Vagina (tissue), 2 donors: ENCODE results near the gene KRTAP10-7. TPM values are rescaled to one million over a fixed set of nuclear protein-coding genes. Genes with fewer than 3 reads are reported as not detected.
"Not testable (repeated sequence)": the region's sequence is repeated elsewhere in the genome, so short reads cannot be mapped to it uniquely, and the experiment has no call there.

ENCODE experiments used
- DNase-seq, 2 donors: peaks; one replicate each; pipeline ENCODE4 v3.0.0-alpha.2; 2017; ENCODE audit errors: extremely low spot score in 2 of 2
- H3K27ac ChIP-seq: fragments of 200-600 bp; sonication (generic); one replicate; pipeline ENCODE4 v1.5.1; 2019
- H3K27me3 ChIP-seq: fragments of 200-600 bp; sonication (generic); one replicate; pipeline ENCODE4 v1.5.1; 2019
- H3K36me3 ChIP-seq, 2 donors: fragments of 200-600 bp; sonication (generic); one replicate each; pipeline ENCODE4 v1.5.1; 2017 to 2019
- H3K4me1 ChIP-seq: fragments of 200-600 bp; sonication (generic); one replicate; pipeline ENCODE4 v1.5.1; 2019
- H3K4me3 ChIP-seq, 2 donors: fragments of 200-600 bp; sonication (generic); 1 replicate in 1 of 2; 2 replicates in 1 of 2; pipeline ENCODE4 v1.5.1; 2016 to 2019
- H3K9me3 ChIP-seq: fragments of 200-600 bp; sonication (generic); one replicate; pipeline ENCODE4 v1.5.1; 2019
- CTCF ChIP-seq, 3 experiments: fragments of 450-650 bp in 2 of 3; fragments of 200-600 bp in 1 of 3; sonication (generic) in 1 of 3; IDR thresholded peaks; one replicate each; pipeline ENCODE4 v1.5.1; 2017 to 2019; ENCODE audit warnings: antibody characterized with exemption in 3 of 3, mild to moderate bottlenecking in 2 of 3, moderate library complexity in 2 of 3
- POLR2A ChIP-seq, 2 donors: fragments of 450-650 bp; IDR thresholded peaks; one replicate each; pipeline ENCODE4 v1.6.1; 2017; ENCODE audit warnings: antibody characterized with exemption in 2 of 2, mild to moderate bottlenecking in 2 of 2, moderate library complexity in 2 of 2
- POLR2AphosphoS5 ChIP-seq, 2 donors: sonication (generic); formaldehyde crosslinking; IDR thresholded peaks; one replicate each; pipeline ENCODE4 v1.9.0; 2017; ENCODE audit warnings: antibody characterized with exemption in 2 of 2, mild to moderate bottlenecking in 2 of 2, low read depth in 1 of 2; ENCODE audit not compliant: insufficient read depth in 1 of 2
- intact Hi-C: fragments of 100-400 bp; cut with DNase I; formaldehyde crosslinking; loops from one replicate; pipeline ENCODE4 v1.15.1; 2023
- total RNA-seq: library from RNA; depleted of rRNA; stranded (reverse); fragments of >200 nt; gene quantifications from one replicate; pipeline ENCODE4 v1.2.3, GENCODE V29; 2016

The KRTAP10-7 gene
- total RNA-seq, 1 donor from 2014 or later, result not detected

- no peaks in the 10 kb centered on the region for H3K9me3 ChIP-seq
- H3K4me1 ChIP-seq, result no peaks in the 10 kb centered on the region
- no peaks in the 10 kb centered on the region for H3K36me3 ChIP-seq
- no peak for DNase-seq
- H3K4me3 ChIP-seq, result no peak overlapping the region
- no peak overlapping the region for H3K27ac ChIP-seq
- TF ChIP-seq CTCF (IDR thresholded peaks at IDR 0.05), result no peak
- TF ChIP-seq POLR2A (IDR thresholded peaks at IDR 0.05), result no peak
- no peak for TF ChIP-seq POLR2AphosphoS5 (IDR thresholded peaks at IDR 0.05; ENCODE audit: insufficient read depth in 1 of 2, low read depth in 1 of 2)
- intact Hi-C loops, result no loop called here
- no peaks in the 10 kb centered on the region for H3K27me3 ChIP-seq
Measured at GRCh38 chr21:44632067-44632466, 31.7 kb downstream of the KRTAP10-7 start.

GRCh38 chr21:44636209-44637017 lies 36.0 kb downstream of the KRTAP10-7 start:
- intact Hi-C loops, result no loop called here
- H3K9me3 ChIP-seq, result no peaks in the 10 kb centered on the region
- no peaks in the 10 kb centered on the region for H3K27me3 ChIP-seq
- TF ChIP-seq CTCF (IDR thresholded peaks at IDR 0.05) (no peak), POLR2AphosphoS5 (IDR thresholded peaks at IDR 0.05; ENCODE audit: insufficient read depth in 1 of 2, low read depth in 1 of 2) (no peak), POLR2A (IDR thresholded peaks at IDR 0.05) (no peak)
- H3K4me3 ChIP-seq, result no peak overlapping the region
- no peak overlapping the region for H3K27ac ChIP-seq
- H3K4me1 ChIP-seq, result no peaks in the 10 kb centered on the region
- H3K36me3 ChIP-seq, result no peaks in the 10 kb centered on the region
- peak; percentile 71 to 79 for DNase-seq

- peak; percentile 64 to 88 for DNase-seq
- Histone ChIP-seq H3K27ac (no peak within 1 kb of the TSS), H3K36me3 (no peaks in the 10 kb centered on the region), H3K4me1 (no peaks in the 10 kb centered on the region), H3K4me3 (no peak within 1 kb of the TSS), H3K9me3 (no peaks in the 10 kb centered on the region), H3K27me3 (no peaks in the 10 kb centered on the region)
- intact Hi-C loops, result no loop called here
- TF ChIP-seq POLR2A (IDR thresholded peaks at IDR 0.05), result no peak
- TF ChIP-seq CTCF (IDR thresholded peaks at IDR 0.05), result no peak
- no peak for TF ChIP-seq POLR2AphosphoS5 (IDR thresholded peaks at IDR 0.05; ENCODE audit: insufficient read depth in 1 of 2, low read depth in 1 of 2)
Measured at GRCh38 chr21:44637018-44637850, 36.8 kb downstream of the KRTAP10-7 start, which contains the start of gene KRTAP10-10. Gene KRTAP10-10, plus strand, starts transcription at chr21:44637356. Its CDS starts 62 bp downstream, at chr21:44637418.

- H3K36me3 ChIP-seq, H3K4me1 ChIP-seq, H3K27me3 ChIP-seq, intact Hi-C loops, H3K27ac ChIP-seq, H3K9me3 ChIP-seq, H3K4me3 ChIP-seq: not testable (repeated sequence)
- peak in 1 of 2 donors; percentile 42 for DNase-seq
Measured at GRCh38 chr21:44637851-44638348, 37.5 kb downstream of the KRTAP10-7 start.

- peak in 1 of 2 donors; percentile 70 for DNase-seq
- H3K36me3 ChIP-seq, H3K4me3 ChIP-seq, H3K4me1 ChIP-seq, H3K27ac ChIP-seq, H3K9me3 ChIP-seq, intact Hi-C loops, H3K27me3 ChIP-seq: not testable (repeated sequence)
Measured at GRCh38 chr21:44638506-44639330, 38.3 kb downstream of the KRTAP10-7 start.
